ELF-1 (cell line): Measurements from ENCODE around the gene SFMBT1.
A peak's percentile ranks its signal among the peaks of the same experiment; 100 is the strongest.

Experiments
- DNase-seq: peaks from one replicate; pipeline ENCODE4 v3.0.0-alpha.2; 2016; ENCODE audit warnings: low read depth, low spot score

Gene SFMBT1

DNA sequence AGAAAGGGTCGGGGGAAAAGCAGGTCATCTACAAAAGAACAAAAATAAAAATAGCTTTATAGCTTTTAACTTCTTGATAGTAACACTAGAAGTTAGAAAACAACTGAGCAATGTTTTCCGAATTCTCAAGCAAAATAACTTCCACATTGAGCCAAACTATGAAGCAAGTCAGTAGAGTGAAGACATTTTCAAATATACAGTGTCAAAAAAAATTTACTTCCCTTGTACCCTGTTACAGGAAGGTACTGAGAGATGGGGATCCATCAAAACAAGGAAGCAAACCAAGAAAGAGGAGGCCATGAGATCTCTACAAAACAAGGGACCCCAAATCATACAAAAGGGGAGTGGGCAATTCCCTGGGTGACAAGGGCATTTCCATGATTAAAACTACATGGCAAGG lies 121.9 kb downstream of the SFMBT1 start:
- DNase-seq = no peak

DNA sequence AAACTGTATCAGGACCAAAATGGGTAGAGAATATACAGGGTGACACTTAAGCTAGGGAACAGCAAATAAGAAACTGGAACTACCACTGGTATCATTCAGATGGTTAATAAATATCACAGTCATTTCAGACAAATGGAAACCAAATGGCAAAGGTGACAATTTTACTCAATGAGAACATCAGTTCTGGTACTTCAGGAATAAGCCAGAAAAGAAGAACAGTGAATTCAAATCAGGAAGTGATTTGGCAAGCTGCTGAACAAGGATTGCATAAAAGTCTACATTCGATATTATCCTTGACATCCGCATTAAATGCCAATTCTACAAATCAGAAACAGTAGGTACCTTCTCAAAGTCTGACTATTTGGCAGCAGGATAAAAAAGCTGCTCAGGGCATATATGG lies 125.0 kb downstream of the SFMBT1 start:
- no peak for DNase-seq

DNA sequence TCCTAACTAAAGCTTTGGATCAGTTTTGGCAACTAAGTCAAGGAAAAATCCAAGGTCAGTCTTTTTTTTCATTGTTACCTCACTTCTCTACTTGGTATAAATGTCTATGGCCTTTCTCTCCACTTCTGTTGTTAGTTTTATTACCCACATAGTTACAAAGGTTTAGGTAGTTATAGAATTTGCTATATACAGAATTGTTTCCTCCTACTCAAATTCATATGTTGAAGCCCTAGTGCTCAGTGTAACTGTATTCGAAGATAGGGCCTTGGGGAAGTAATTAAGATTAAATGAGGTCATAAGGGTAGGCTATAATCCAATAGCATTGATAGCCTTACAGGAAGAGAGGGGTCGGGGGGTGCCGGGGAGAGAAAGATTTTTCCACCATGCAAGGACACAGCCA lies 128.8 kb downstream of the SFMBT1 start:
- DNase-seq = no peak

DNA sequence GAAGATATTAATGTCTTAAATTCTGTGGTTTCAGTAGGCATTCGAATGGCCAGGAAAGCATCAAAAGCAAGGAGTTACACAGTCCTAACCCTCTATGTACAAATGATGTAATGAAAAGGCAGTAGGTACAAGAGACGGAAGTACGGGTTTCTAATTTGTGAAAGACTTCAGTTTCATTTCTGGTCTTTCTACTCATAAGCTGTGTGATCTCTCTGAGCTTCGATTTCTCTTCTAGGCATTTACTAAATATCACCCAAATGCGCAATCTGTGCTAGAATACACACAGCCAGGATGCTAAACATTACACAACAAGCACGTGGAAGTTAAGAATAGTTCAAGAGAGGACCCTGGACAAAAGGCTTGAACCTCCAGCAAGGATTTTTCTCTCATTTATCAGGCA lies 130.6 kb downstream of the SFMBT1 start:
- DNase-seq = no peak

- DNase-seq = no peak
Measured at GRCh38 chr3:52912885-52913731, 132.8 kb downstream of the SFMBT1 start.

DNA sequence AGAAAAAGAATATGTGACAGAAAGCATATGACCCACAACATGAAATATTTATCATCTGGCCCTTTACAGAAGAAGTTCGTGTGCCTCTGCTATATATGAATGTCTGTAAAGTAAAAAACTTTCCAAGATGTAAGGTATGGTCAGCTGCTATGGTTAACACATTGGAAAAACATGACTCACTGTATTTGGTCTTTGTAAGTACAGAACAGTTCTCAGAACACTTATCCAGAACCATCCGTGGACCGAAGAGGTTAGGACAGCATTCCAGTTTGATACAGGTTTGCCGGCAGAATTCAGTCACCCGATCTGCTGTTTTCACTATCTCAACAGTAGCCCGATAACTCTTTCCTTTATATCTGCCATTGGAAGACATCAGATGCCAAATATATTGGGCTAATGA lies 135.1 kb downstream of the SFMBT1 start:
- no peak for DNase-seq

- DNase-seq = no peak
Measured at GRCh38 chr3:52907497-52907896, 138.4 kb downstream of the SFMBT1 start.

GRCh38 chr3:52904552-52904951 lies 141.3 kb downstream of the SFMBT1 start:
- DNase-seq = no peak

DNA sequence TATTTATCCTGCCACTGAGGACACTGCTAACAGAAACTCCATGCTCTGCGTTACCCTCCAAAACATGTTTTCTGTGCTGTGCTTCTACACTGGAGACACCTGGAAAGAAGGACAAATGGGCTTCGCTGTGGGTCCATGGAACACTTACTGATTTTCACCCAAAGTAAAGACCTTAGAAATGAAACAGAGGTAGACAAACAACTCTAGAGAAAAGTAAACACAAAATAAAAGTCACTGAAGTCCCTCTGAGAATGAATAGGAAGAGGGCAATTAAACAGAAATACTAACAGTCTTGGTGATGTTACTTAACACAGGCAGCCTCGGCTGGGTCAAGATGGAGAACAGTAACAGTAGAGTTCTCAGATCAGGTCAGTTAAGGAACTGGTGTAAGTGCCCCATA lies 141.9 kb downstream of the SFMBT1 start:
- DNase-seq = no peak

DNA sequence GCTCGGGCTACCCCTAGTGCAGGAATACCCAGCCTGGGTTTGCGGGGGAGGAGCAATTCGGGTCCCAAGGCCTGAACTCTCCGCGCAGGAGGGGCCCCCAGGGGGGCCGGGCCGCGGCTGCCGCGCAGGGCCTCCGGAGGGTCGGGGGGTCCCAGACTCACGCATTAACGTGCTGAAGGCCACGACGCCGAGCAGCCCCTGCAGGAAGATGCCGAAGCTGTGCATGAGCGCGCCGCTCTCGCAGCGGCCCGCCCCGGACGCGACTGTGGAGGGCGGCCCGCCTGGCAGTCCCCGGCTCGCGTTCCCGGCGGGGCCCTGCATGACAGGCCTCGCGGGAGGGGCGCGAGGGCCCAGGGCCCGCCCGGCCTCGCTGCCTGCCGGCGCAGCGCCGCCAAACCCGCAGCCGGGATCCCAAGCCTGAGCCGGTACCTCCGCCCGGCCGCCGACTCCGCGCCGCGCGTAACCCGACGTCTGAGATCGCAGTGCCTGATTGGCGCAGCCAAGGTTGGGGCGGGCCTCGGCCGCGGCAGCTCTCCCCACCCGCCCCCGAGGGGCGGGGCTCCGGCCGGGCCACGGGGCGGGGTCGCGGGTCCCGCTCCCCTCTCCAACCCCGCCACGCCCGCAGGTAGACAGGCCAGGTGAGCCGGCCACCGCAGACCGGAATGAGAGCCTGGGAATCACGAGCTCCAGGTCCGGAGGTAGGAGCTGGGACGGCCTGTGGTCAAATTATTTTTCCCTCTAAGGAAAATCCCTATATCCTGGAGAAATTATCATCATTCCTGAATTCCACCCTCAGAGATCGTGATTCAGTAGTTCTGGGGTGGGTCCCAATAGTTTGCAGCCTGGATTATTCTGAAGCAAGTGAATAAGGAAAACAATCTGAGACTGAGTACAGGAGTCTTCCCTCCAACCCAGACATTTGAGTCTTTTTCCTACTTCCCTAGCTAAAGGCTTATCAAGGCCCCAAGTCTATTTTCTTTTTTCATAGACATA lies 148.4 kb downstream of the SFMBT1 start, which contains the start of gene STIMATE:
Gene STIMATE (minus strand): TSS at position 419 of the 993 bp plus-strand sequence. CDS start 98 bp downstream, at position 321.
- peak; percentile 86 for DNase-seq

DNA sequence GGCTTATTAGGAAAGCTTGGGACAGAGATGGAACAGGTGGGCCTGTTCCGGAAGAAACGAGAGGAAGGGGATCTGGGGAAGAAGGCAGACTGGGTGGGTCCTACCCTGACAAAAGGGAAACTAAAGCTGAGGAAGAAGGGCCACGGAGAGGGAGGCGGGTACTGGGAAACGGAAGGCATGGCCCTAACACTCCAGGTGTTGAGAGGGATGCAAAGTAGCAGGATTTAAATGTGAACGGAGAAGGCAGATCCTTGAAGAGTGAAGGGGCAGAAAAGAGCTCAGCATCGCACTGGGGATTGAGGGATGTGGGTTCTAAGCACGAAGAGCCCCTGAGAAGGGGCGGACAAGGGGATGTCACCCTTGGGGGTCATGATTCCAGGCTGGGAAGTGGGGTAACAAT lies 149.3 kb downstream of the SFMBT1 start:
- DNase-seq = peak; percentile 24

DNA sequence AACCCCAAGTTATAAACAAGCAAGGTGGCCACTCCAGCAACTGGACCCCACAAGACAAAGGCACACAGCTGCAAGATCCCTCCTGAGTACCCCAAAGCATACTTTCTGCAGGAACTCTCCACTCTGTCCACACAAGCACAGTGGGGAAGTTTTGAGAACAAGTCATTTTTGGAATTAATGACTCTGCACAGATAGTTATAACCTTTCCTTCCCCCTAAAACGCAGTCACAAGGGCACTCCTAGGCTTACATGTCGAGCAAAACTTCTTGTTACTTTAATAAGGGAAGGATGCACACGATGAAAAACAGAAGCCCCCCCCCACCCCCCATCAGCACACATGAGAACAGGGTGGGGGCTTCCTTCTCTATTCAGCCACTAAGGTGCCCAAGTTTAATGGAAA lies 149.7 kb downstream of the SFMBT1 start:
- no peak for DNase-seq

DNA sequence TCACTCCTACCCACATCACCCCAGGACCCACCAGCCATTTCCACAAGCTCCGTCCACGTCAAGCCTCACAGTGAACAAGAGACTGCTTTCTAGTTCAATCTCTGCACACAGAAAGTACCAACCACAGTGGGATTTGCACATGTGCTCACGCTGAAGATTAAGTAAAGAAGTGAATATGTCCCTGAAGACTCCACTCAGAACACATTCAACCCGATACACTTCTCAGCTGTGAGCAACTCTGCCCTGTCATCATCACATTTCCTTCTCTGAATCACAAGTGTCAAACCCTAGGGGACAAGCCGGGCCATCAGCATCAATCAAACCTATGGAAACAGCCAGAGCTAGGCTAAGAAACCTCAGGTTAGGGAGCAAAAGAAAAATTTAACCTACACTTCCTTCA lies 150.5 kb downstream of the SFMBT1 start:
- no peak for DNase-seq

DNA sequence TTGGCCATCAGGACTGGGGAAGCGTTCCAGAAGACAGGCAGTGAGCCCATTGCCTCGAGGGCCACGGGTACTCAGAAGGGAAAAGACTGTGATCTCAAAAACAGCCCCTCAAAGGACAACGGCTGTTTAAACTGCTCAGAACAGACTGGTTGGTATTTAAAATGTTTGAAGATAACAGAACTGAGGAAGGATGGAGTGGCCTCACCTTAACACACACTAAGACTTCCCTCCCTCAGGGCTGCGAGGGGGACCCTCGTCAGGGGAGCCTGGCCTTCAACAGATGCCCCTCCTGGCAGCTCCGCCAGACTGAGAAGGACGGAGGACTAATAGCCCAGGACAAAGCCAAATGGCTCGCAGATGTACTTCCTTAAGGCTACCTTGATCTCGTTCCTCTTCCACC lies 151.1 kb downstream of the SFMBT1 start:
- DNase-seq = no peak

- no peak for DNase-seq
Measured at GRCh38 chr3:52893723-52894122, 152.2 kb downstream of the SFMBT1 start.

DNA sequence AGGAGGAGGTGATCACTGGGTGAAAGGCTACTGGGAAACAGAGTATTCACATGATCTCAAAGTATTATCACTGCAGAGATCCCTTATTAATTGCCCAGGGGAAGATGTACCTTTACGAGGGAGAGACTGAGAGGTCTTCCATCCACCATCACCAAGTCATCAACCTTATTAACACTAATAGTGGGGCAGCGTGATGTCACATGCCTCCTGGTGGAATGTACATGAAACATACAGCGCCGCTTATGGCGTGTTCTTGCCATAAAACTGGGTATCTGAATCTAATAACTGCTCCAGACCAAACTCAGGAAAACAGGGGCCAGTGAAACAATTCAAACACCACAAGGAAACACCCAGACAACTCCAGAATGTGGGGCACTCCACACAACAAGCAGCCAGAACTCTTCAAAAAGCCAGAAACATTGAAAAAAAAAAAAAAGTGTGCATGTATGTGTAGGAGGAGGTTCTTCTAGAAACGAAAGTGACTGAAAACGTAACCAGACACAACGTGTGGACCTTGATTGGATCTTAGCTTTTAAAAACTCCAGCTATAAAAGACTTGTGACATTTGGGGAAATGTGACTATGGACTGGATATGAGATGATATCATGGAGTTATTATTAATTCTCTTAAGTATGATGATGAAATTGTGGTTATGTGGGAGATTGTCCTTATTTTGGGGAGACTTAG lies 153.1 kb downstream of the SFMBT1 start:
- no peak for DNase-seq

DNA sequence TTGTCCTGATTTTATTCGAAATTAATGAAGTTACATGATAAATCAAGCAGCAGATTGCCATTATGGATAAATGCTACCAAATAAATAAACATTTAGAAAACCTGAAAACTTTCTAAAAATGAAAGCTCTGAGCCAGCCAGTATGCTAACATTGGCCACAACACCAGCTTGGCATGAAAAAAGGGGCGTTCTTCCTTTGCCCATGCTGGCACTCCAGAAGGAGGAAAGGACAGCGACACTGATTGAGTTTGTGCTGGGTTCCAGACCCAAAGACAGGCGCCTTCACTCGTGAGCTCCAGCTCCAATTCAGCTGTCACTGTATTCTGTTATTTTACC lies 153.6 kb downstream of the SFMBT1 start:
- DNase-seq = no peak

DNA sequence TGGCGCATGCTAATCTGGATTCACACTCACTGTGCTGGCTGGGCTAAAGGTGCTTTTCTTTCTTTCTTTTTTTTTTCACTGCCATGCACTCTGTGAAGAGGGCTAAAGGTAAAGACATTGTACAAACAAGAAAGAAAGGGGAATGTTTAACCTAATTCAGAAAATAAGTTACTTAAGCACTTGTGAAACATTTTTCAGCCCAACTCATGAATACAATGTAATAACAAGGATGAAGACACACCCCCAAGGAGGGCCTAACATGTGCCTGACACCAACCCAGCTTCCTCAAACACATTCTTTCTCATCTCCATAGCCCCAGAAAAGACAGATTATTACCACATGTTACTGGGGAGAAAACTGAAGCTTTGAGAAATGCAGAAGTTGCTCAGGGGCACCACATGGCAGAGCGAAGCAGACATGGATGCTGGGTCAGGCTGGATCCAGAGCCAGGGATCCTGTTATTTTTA lies 154.2 kb downstream of the SFMBT1 start:
- DNase-seq = no peak

- DNase-seq = no peak
Measured at GRCh38 chr3:52891164-52891563, 154.7 kb downstream of the SFMBT1 start.

DNA sequence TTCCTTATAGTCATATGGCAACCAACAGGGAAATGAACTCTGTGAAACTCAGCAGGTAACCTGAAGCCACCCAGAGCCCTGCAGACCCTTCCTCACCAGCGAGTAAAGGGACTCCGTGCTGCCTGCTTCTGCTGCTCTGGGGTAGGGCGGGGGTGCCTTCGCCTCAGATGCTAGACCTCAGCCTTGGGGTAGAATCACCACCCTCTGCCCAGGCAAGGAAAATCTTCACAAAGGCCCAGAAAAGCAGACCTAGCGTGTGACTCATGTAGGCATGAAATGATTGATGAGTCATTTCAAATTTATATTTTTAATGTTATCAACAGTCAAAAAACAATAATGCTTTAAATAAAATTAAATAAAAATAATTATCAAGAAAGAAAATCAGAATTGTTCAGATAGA lies 155.1 kb downstream of the SFMBT1 start:
- DNase-seq = no peak

DNA sequence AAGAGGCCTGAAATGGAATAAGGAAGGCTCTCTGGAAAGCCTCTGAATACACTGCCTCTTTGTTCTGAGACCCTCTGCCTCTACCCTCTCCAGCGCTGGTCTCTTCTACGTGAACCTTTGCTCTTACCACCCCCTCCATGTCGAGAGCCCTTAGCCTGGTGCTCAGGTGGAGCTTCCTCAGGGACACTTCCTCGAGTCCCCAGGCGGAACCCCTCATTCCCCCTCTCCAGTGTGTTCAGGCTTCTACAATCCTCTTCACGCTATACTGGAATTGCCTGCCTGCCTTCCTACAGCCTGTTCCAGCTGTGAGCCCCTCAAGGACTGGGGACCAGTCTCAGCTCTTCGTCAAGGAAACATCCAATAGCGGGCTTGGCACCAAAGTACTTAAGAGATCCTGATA lies 156.0 kb downstream of the SFMBT1 start:
- DNase-seq = no peak

- no peak for DNase-seq
Measured at GRCh38 chr3:52887166-52887565, 158.7 kb downstream of the SFMBT1 start.
